Measurements from ENCODE around the gene C5orf63.
"Not testable (repeated sequence)": the region's sequence is repeated elsewhere in the genome, so short reads cannot be mapped to it uniquely, and the experiment has no call there.

C5orf63 gene

GRCh38 chr5:127005282-127005681, 68.0 kb downstream of the C5orf63 start:
- DNase-seq = not testable (repeated sequence)

GRCh38 chr5:127004721-127005120, 68.6 kb downstream of the C5orf63 start:
- DNase-seq = no peak

GRCh38 chr5:127003798-127004495, 69.4 kb downstream of the C5orf63 start:
- DNase-seq = no peak

- DNase-seq = no peak
These were observed 70.9 kb downstream of the C5orf63 start for GRCh38 chr5:127002390-127002789.

- DNase-seq = peak; percentile 75
These were observed 71.5 kb downstream of the C5orf63 start for GRCh38 chr5:127001621-127002296.
